GM21381 (cell line): Measurements from ENCODE around the gene IMPA2.
"Not testable (repeated sequence)": the region's sequence is repeated elsewhere in the genome, so short reads cannot be mapped to it uniquely, and the experiment has no call there.

Source experiments
- ATAC-seq: cut with Tn5 transposase; IDR thresholded peaks from one replicate; pipeline ENCODE4 v1.9.1; 2021; ENCODE audit warnings: mild to moderate bottlenecking, moderate library complexity; ENCODE audit not compliant: unreplicated experiment

Gene IMPA2

DNA sequence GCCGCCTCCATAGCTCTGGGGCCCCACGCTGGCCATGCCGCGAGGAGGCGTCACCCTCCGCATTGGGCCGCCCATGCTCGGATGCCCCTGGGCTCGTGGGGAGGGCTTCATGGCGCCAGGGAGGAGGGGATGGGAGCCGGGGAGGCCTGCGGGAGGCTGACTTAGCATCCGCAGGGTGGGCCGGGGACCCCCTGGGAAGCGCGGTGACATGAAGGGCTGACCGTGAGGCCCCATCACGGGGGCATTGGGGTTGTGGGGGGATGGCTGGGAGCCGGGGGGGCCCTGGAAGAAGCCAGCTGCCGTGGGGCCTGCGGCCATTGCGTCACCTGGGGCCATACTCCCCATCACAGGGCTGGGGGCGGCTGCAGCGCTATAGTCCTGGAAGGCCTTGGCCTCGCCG is 86.4 kb downstream of the IMPA2 start:
- ATAC-seq = no peak

DNA sequence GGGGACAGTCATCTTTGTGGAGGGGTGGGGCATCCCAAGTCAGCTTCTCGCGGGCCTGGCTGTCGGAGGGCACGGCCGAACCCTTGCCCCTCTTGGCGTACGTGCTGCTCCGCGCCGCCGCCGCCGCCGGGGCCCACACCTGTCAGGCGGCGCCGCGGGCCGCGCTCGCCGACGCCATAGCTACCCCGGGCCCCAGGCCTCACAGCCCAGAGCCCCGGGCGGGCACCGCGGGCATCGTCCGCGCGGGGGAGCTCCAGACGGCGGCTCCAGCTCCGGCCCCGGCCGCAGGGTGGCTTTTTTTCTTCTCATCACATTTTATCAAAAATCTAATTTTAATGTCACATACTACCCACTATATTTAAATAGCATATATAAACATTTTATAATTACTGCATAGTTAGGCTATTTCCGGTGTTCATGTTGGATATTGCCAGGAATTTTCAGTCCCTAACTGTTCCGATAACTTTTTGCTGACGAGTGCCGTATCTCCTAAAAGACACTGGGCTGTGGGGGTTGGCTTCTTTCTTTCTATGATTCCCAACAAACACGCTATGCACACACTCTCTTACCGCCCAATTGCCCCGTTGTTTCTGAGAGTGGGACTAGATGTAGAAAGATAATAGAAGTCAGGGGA is 87.1 kb downstream of the IMPA2 start:
- not testable (repeated sequence) for ATAC-seq

DNA sequence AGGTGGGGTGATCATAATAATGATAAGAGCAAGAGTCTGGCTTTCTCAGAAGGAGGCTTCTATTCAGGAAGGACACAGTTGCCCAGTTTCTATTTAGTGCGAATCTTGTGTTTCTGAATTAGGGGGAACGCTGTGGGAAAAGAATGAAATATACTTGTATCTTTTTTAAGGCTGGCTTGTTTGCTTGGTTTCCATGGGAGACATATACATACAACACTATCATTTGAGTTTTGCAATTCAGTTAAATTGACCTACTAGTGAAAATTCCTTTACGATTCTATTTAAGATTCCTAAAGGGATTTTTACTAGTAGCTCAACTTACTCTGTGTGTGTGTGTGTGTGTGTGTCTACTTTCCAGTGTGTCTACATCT is 87.6 kb downstream of the IMPA2 start:
- no peak for ATAC-seq

DNA sequence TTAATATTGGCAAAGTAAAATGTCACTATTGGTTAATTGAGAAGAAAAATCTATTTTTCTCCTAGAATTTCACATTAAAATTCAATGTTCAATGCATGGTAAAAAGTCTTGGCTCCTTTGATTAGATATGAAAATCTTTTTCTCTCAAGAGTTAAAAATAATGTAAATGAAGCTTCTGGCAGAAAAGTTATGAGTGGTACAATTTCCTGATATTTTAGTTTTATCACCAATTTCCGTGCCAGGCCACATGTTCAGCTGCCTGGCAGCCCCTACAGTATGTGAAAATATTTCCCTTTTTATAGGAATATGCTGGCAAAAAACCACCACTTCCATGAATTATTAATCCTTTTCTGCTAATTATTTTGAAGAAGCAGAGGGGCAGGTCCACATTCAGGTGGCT is 89.8 kb downstream of the IMPA2 start:
- ATAC-seq = not testable (repeated sequence)

DNA sequence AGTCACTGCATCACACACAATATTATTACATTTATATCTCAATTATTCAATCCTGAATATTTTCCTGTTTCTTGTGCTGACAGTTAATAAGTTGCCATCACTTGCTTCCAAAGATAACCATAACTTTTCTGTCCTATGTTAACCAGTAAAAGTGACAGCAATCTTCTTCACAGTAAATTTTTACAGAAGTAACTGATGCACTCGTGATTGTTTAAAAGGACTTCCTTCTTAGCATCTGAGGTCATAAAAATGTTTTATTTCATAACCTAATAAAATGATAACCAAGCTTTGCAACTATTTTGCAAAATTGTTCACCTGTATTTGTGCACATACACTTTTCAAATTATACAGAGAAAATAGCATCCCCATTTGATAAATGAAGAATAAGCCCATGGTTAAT is 91.7 kb downstream of the IMPA2 start:
- no peak for ATAC-seq

DNA sequence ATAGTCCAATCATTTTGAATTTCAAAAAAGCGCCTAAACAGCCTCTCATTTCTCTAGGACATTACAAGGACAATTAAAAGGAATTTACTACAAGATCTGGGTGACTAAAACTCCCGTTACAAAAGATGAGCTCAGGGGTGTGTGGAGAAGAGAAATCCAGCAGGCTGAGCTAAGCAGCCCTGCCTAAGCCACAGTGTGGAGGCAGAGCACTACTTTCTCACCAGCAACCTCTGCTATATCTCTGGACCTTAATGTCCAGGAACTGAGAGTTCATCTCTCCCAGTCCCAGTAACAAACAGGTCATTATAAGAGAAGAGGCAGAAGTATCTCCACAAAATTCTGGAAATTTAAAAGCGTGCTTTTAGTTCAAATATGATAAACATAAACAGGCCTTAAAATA is 93.4 kb downstream of the IMPA2 start:
- no peak for ATAC-seq

DNA sequence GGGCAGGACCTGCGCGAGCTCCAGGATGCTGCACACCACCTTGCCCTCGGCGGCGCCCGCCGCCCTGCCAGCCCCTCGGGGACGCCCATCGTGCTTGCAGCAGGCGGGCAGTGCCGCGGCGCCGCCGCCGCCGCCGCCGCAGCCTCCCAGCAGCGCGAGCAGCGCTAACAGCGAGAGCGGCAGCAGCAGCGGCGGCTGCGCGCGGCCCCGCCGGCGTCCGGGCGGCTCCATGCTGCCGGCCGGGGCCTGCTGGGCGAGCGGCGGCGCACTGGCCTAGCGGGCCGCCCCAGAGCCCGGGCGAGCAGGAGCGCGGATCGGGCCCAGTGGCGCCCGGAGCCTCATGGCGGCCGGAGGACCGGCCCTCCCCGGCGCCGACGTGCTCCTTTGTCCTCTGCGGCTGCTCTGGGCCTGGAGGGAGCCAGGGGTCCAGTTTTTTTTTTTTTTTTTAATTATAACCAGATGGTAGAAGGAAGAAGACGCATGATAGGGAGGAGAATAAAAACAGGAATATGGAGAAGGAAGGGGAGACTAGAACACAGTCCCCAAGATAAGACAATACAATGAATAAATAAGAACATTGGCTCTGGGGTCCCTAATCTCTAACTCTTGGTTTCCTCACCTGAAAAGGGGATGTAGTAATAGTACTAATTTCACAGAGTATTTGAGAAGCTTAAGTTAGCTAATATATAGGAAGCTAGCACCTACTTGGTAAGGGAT is 95.3 kb downstream of the IMPA2 start:
- no peak for ATAC-seq

DNA sequence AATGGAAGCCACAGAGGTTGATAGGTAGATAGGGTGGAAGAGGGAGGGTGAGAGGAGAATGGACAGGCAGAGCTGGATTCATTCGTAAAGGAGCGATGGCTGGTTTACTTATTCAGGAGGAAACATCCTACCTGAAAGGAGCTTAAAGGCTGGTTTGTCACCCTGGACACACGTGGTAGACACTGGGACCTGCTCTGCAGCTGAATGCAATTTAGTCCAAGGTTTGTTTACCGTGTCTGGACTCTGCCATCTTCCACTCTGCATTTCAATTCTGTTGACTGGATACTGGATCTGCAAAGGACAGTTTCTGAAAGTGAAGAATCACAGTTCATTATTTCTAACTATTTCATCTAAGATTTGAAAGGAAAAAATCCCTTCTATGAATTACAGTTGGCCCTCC is 96.7 kb downstream of the IMPA2 start:
- ATAC-seq = not testable (repeated sequence)

DNA sequence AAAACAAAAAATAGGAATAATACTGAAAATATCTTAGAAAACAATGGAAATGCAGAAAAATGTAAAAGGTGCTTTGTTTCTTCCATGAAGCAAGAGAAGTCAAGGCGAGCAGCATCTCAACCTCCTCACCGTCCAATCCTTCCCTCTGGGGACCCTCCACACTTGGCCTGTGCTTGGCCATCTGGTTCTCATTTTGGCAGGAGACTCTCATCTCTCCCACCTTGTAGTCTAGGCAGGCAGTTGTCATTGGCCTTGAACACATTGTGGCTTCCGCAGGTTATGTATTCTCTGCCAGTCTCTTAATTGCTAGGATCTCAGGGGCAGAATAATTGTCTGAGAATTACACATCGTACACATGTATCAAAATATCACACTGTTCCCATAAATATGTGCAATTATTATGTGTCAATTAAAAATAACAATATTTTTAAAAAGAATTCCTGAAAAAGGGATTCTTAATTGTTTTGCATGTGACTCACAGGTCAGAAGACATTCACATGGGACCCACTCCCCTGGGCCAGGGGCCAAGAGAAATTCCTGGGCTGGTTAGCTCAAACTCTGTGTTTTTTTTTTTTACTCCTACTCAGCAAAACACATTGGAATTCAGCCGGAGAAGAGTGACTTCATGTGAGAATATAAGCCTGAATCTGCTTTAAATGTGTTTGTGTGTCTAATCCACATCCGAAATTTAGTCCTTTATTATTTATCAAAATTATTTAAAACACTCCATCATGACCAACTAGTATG is 98.4 kb downstream of the IMPA2 start:
- no peak for ATAC-seq
